Brain microvascular endothelial cell (primary cell): ENCODE measurements around the gene MOV10L1.

ENCODE experiments used
- DNase-seq: peaks from one replicate; pipeline ENCODE4 v3.0.0-alpha.2; 2020
- H3K27ac ChIP-seq: fragments of 250-450 bp; sonication (Bioruptor Pico); 2 replicates; pipeline ENCODE4 v1.5.1; 2020; ENCODE audit warnings: mild to moderate bottlenecking, moderate library complexity
- H3K27me3 ChIP-seq: fragments of 250-450 bp; sonication (Bioruptor Pico); replicated peaks from 2 replicates; pipeline ENCODE4 v1.5.1; 2020; ENCODE audit warnings: mild to moderate bottlenecking
- H3K36me3 ChIP-seq: fragments of 250-450 bp; sonication (Bioruptor Pico); replicated peaks from 2 replicates; pipeline ENCODE4 v1.5.1; 2020; ENCODE audit warnings: mild to moderate bottlenecking
- H3K4me3 ChIP-seq: 2 replicates; pipeline ENCODE4 v1.5.1; 2011; ENCODE audit warnings: low read depth, mild to moderate bottlenecking, control low read depth, low read length, moderate library complexity
- CTCF ChIP-seq: IDR thresholded peaks from 2 replicates; pipeline ENCODE4 v1.5.1; 2011; ENCODE audit warnings: low read depth, mild to moderate bottlenecking, moderate library complexity, low read length, control low read depth, inconsistent platforms; ENCODE audit errors: missing control alignments
- in situ Hi-C: cut with HindIII; loops from 2 replicates; pipeline ENCODE4 v1.10.0; 2017; ENCODE audit warnings: low sequenced_read_pairs, low pct_ligation_motif_present

MOV10L1 gene

GRCh38 chr22:50183141-50183971 is 93.5 kb downstream of the MOV10L1 start:
- no peaks in the 10 kb centered on the region for H3K36me3 ChIP-seq
- no peak overlapping the region for H3K4me3 ChIP-seq
- DNase-seq: no peak
- H3K27me3 ChIP-seq: no peaks in the 10 kb centered on the region
- in situ Hi-C loops: no loop called here
- no peak overlapping the region for H3K27ac ChIP-seq
- TF ChIP-seq CTCF: no peak

GRCh38 chr22:50184004-50184901 is 94.4 kb downstream of the MOV10L1 start:
- H3K27me3 ChIP-seq: no peaks in the 10 kb centered on the region
- no peak overlapping the region for H3K4me3 ChIP-seq
- no peak overlapping the region for H3K27ac ChIP-seq
- TF ChIP-seq CTCF: no peak
- peaks cover 2% of the 10 kb centered on the region for H3K36me3 ChIP-seq
- in situ Hi-C loops: no loop called here
- DNase-seq: no peak

GRCh38 chr22:50184902-50185374 is 95.1 kb downstream of the MOV10L1 start:
- peaks cover 2% of the 10 kb centered on the region for H3K36me3 ChIP-seq
- DNase-seq: no peak
- in situ Hi-C loops: no loop called here
- H3K4me3 ChIP-seq: peak overlapping the region; percentile 61
- H3K27me3 ChIP-seq: no peaks in the 10 kb centered on the region
- no peak overlapping the region for H3K27ac ChIP-seq
- TF ChIP-seq CTCF: no peak

GRCh38 chr22:50185375-50186087 is 95.7 kb downstream of the MOV10L1 start, which contains the start of gene TRABD:
Gene TRABD, plus strand, starts transcription at chr22:50185913. Its CDS starts 7,148 bp downstream, at chr22:50193061.
- Histone ChIP-seq H3K36me3 (peaks cover 2% of the 10 kb centered on the region), H3K27me3 (no peaks in the 10 kb centered on the region), H3K27ac (no peak within 1 kb of the TSS), H3K4me3 (peak within 1 kb of the TSS; percentile 67)
- DNase-seq: peak; percentile 69
- TF ChIP-seq CTCF: no peak
- in situ Hi-C loops: no loop called here

GRCh38 chr22:50186181-50186714 is 96.4 kb downstream of the MOV10L1 start:
- no peak for TF ChIP-seq CTCF
- Histone ChIP-seq H3K4me3 (peak overlapping the region; percentile 67), H3K36me3 (peaks cover 2% of the 10 kb centered on the region), H3K27me3 (no peaks in the 10 kb centered on the region), H3K27ac (no peak overlapping the region)
- DNase-seq: no peak
- in situ Hi-C loops: no loop called here
